Measurements from ENCODE around the gene TXLNB.
A peak's percentile ranks its signal among the peaks of the same experiment; 100 is the strongest.

The TXLNB gene

GRCh38 chr6:139262519-139263300, 29.1 kb downstream of the TXLNB start:
- Mint-ChIP-seq H3K9me3 (no peaks in the 10 kb centered on the region), H3K27ac (peak overlapping the region; percentile 94), H3K4me3 (peak overlapping the region; percentile 67)

GRCh38 chr6:139257821-139258398, 33.9 kb downstream of the TXLNB start:
- peaks cover 27% of the 10 kb centered on the region for H3K4me1 Mint-ChIP-seq
- peaks cover 5% of the 10 kb centered on the region for H3K36me3 Mint-ChIP-seq
- no peak overlapping the region for H3K4me3 Mint-ChIP-seq
- H3K27me3 Mint-ChIP-seq: no peaks in the 10 kb centered on the region
- no peak overlapping the region for H3K27ac Mint-ChIP-seq
- H3K9me3 Mint-ChIP-seq: no peaks in the 10 kb centered on the region

More at GRCh38 chr6:139262519-139263300, 29.1 kb downstream of the TXLNB start:
- H3K36me3 Mint-ChIP-seq: peaks cover 10% of the 10 kb centered on the region
- H3K27me3 Mint-ChIP-seq: no peaks in the 10 kb centered on the region
- peaks cover 32% of the 10 kb centered on the region for H3K4me1 Mint-ChIP-seq

GRCh38 chr6:139257291-139257690, 34.5 kb downstream of the TXLNB start:
- no peak overlapping the region for H3K27ac Mint-ChIP-seq
- H3K4me3 Mint-ChIP-seq: no peak overlapping the region
- no peaks in the 10 kb centered on the region for H3K9me3 Mint-ChIP-seq
- peaks cover 5% of the 10 kb centered on the region for H3K36me3 Mint-ChIP-seq
- peaks cover 21% of the 10 kb centered on the region for H3K4me1 Mint-ChIP-seq
- no peaks in the 10 kb centered on the region for H3K27me3 Mint-ChIP-seq

GRCh38 chr6:139256087-139256486, 35.7 kb downstream of the TXLNB start:
- Mint-ChIP-seq H3K27ac (no peak overlapping the region), H3K27me3 (no peaks in the 10 kb centered on the region), H3K9me3 (no peaks in the 10 kb centered on the region), H3K36me3 (peaks cover 5% of the 10 kb centered on the region), H3K4me1 (peaks cover 31% of the 10 kb centered on the region), H3K4me3 (no peak overlapping the region)

GRCh38 chr6:139254196-139254595, 37.6 kb downstream of the TXLNB start:
- no peak overlapping the region for H3K4me3 Mint-ChIP-seq
- peaks cover 4% of the 10 kb centered on the region for H3K9me3 Mint-ChIP-seq
- no peaks in the 10 kb centered on the region for H3K27me3 Mint-ChIP-seq
- H3K36me3 Mint-ChIP-seq: peaks cover 3% of the 10 kb centered on the region
- H3K4me1 Mint-ChIP-seq: peaks cover 50% of the 10 kb centered on the region
- H3K27ac Mint-ChIP-seq: no peak overlapping the region

- Mint-ChIP-seq H3K27me3 (no peaks in the 10 kb centered on the region), H3K4me3 (no peak overlapping the region), H3K9me3 (peaks cover 4% of the 10 kb centered on the region), H3K36me3 (peaks cover 3% of the 10 kb centered on the region), H3K4me1 (peaks cover 55% of the 10 kb centered on the region), H3K27ac (no peak overlapping the region)
Observed at GRCh38 chr6:139253656-139254055, 38.1 kb downstream of the TXLNB start.

GRCh38 chr6:139251691-139252390, 40.0 kb downstream of the TXLNB start:
- H3K36me3 Mint-ChIP-seq: peaks cover 3% of the 10 kb centered on the region
- H3K4me3 Mint-ChIP-seq: peak overlapping the region; percentile 63
- H3K9me3 Mint-ChIP-seq: peaks cover 4% of the 10 kb centered on the region
- peaks cover 53% of the 10 kb centered on the region for H3K4me1 Mint-ChIP-seq
- H3K27me3 Mint-ChIP-seq: no peaks in the 10 kb centered on the region
- H3K27ac Mint-ChIP-seq: peak overlapping the region; percentile 86

GRCh38 chr6:139251045-139251690, 40.6 kb downstream of the TXLNB start:
- Mint-ChIP-seq H3K9me3 (peaks cover 4% of the 10 kb centered on the region), H3K27me3 (no peaks in the 10 kb centered on the region), H3K27ac (peak overlapping the region; percentile 86), H3K36me3 (peaks cover 3% of the 10 kb centered on the region), H3K4me1 (peaks cover 48% of the 10 kb centered on the region), H3K4me3 (peak overlapping the region; percentile 82)

- H3K4me3 Mint-ChIP-seq: peak overlapping the region; percentile 82
- H3K4me1 Mint-ChIP-seq: peaks cover 48% of the 10 kb centered on the region
- H3K36me3 Mint-ChIP-seq: peaks cover 3% of the 10 kb centered on the region
Observed at GRCh38 chr6:139250296-139251044, 41.3 kb downstream of the TXLNB start.

GRCh38 chr6:139249395-139249794, 42.4 kb downstream of the TXLNB start:
- H3K4me1 Mint-ChIP-seq: peaks cover 56% of the 10 kb centered on the region
- H3K4me3 Mint-ChIP-seq: peak overlapping the region; percentile 83
- peak overlapping the region; percentile 96 for H3K27ac Mint-ChIP-seq
- H3K27me3 Mint-ChIP-seq: no peaks in the 10 kb centered on the region
- H3K36me3 Mint-ChIP-seq: peaks cover 6% of the 10 kb centered on the region
- peaks cover 4% of the 10 kb centered on the region for H3K9me3 Mint-ChIP-seq

More at GRCh38 chr6:139250296-139251044, 41.3 kb downstream of the TXLNB start:
- Mint-ChIP-seq H3K9me3 (peaks cover 4% of the 10 kb centered on the region), H3K27ac (peak overlapping the region; percentile 86), H3K27me3 (no peaks in the 10 kb centered on the region)

GRCh38 chr6:139248911-139249310, 42.9 kb downstream of the TXLNB start:
- Mint-ChIP-seq H3K4me3 (peak overlapping the region; percentile 83), H3K27me3 (no peaks in the 10 kb centered on the region), H3K9me3 (peaks cover 4% of the 10 kb centered on the region), H3K4me1 (peaks cover 57% of the 10 kb centered on the region), H3K27ac (no peak overlapping the region), H3K36me3 (peaks cover 6% of the 10 kb centered on the region)

- Mint-ChIP-seq H3K4me3 (peak overlapping the region; percentile 65), H3K27me3 (no peaks in the 10 kb centered on the region), H3K27ac (no peak overlapping the region), H3K9me3 (peaks cover 4% of the 10 kb centered on the region), H3K4me1 (peaks cover 57% of the 10 kb centered on the region), H3K36me3 (peaks cover 8% of the 10 kb centered on the region)
Observed at GRCh38 chr6:139247618-139248017, 44.2 kb downstream of the TXLNB start.

- Mint-ChIP-seq H3K9me3 (no peaks in the 10 kb centered on the region), H3K4me1 (peaks cover 28% of the 10 kb centered on the region), H3K4me3 (no peak overlapping the region), H3K27me3 (no peaks in the 10 kb centered on the region), H3K27ac (no peak overlapping the region), H3K36me3 (peaks cover 5% of the 10 kb centered on the region)
Observed at GRCh38 chr6:139243536-139243935, 48.3 kb downstream of the TXLNB start.

- Mint-ChIP-seq H3K27ac (peak overlapping the region; percentile 17), H3K4me3 (no peak overlapping the region), H3K36me3 (peaks cover 5% of the 10 kb centered on the region), H3K27me3 (no peaks in the 10 kb centered on the region), H3K4me1 (peaks cover 24% of the 10 kb centered on the region), H3K9me3 (no peaks in the 10 kb centered on the region)
Observed at GRCh38 chr6:139242457-139243240, 49.1 kb downstream of the TXLNB start.
